ENCODE results near the gene SLC4A4.

GRCh38 chr4:71533121-71533520, 194.3 kb downstream of the SLC4A4 start:
- TF ChIP-seq POLR2A (IDR thresholded peaks at IDR 0.05; ENCODE audit: low read length) (no peak), GATA1 (IDR thresholded peaks at IDR 0.05; ENCODE audit: low read depth, low read length) (no peak)

All from erythroblast (primary cell).